H1 (cell line): ENCODE results near the gene THBD. TPM values are rescaled to one million over a fixed set of nuclear protein-coding genes. Genes with fewer than 3 reads are reported as not detected.

Experiments
- CBX5 ChIP-seq: fragments of 300-800, 300-1000 bp; sonication (generic); IDR thresholded peaks from 2 replicates; pipeline ENCODE4 v1.7.1; 2016; ENCODE audit warnings: antibody characterized with exemption, low read length, low read depth
- MAFK ChIP-seq: IDR thresholded peaks from 2 replicates; pipeline ENCODE4 v1.6.1; 2012; ENCODE audit warnings: low read depth, mild to moderate bottlenecking, improper control_type of control experiment, low read length
- polyA plus RNA-seq, 7 experiments: library from polyadenylated mRNA; depleted of rRNA in 3 of 7; stranded (reverse) in 5 of 7; unstranded in 2 of 7; fragments of >200 nt in 5 of 7; fragments of 200-250 nt in 2 of 7; gene quantifications; 1 replicate in 5 of 7; 2 replicates in 1 of 7; 4 replicates in 1 of 7; pipeline versions ENCODE4 v1.2.1 to v1.2.3, GENCODE V29; 2011 to 2013; ENCODE audit warnings: missing spikeins in 2 of 7, mixed read lengths in 2 of 7
- total RNA-seq: library from RNA; stranded (reverse); fragmentation: NEBNext Ultra II Directional; extraction: Animal tissue kit (Norgen Biotek cat#: 25700); gene quantifications from 2 replicates; pipeline ENCODE4 v1.2.1, GENCODE V29; 2021

The THBD gene
- total and polyA plus RNA-seq, 2 of the 8 experiments (the other 6 are each of a cell fraction or from before 2014, with no cell fraction given), result 0.21 to 0.43 TPM

DNA sequence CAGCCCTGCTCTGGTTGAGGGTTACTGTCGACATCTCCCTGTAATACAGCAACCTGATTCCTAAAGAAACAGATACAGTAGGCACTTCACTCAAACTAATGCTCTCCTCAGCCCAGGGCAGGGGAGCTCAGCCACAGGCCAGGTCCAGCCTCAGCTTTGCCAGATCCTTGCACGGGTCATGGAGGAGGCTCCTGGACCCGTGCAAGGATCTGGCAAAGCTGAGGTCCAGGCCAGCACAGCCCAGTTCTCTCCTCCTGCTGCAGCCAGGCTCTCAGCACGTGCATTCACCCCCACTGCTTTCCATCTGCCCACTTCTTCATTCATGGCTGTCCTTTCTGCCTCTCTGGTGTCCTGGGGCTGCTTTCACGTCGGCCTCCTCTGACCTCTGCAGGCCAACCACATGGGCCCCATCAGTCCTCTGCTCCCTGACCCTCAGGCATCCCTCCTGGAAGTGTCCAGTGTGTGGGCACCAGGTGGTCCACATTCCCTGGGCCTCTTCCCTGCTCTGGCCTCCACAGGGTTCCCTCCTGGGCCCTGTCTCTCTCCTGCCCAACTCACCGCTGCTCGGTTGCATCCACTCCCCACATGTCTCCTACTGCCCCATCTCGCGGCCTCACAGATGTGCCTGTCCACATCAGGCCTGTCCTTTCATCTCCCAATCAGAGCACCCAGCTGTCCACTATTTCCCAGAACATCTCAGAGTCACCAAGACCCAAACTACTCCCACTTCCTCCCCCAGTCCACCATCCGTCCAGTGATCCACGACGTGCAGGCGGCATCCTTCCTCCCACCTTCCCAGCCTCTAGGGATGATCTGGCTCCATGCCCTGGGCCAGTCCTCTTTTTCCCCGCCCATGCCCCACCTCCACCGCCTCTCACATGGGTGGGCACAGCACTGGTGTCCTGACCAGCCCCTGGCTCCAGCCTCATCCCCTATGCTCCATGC is 48.4 kb upstream of the THBD start (continued):
- no peak for TF ChIP-seq MAFK
- TF ChIP-seq CBX5, result no peak
